ENCODE results near the gene POC1A.
A peak's percentile ranks its signal among the peaks of the same experiment; 100 is the strongest.

Gene POC1A

GRCh38 chr3:52197499-52197841 lies 43.2 kb upstream of the POC1A start:
- ChIA-PET CTCF (interaction anchor here (0.7 to 1.0 kb wide), 2 partner anchors 12 to 22 kb away, joined by 3 to 6 read pairs; no protein-coding TSS in a partner anchor), POLR2A (interaction anchor here (0.6 to 1.8 kb wide), 8 partner anchors 12 to 47 kb away, joined by 3 to 14 read pairs (median 4); partner anchors contain the start of genes POC1A and TWF2)
- DNase-seq (ENCODE audit: extremely low spot score): peak; percentile 25
- TF ChIP-seq LEF1 (IDR thresholded peaks at IDR 0.05; ENCODE audit: borderline replicate concordance) (no peak), NFRKB (IDR thresholded peaks at IDR 0.05) (no peak), CTBP1 (IDR thresholded peaks at IDR 0.05; ENCODE audit: borderline replicate concordance) (no peak), SUZ12 (IDR thresholded peaks at IDR 0.05) (no peak), FOXK2 (IDR thresholded peaks at IDR 0.05) (no peak), BHLHE40 (IDR thresholded peaks at IDR 0.05; ENCODE audit: borderline replicate concordance) (no peak), ZNF384 (IDR thresholded peaks at IDR 0.05) (no peak), SP1 (IDR thresholded peaks at IDR 0.05) (no peak)

- POLR2A ChIA-PET: interaction anchor here (0.6 to 1.8 kb wide), 8 partner anchors 12 to 47 kb away, joined by 3 to 14 read pairs (median 4); partner anchors contain the start of genes POC1A and TWF2
- no peak for DNase-seq (ENCODE audit: extremely low spot score)
- CTCF ChIA-PET: interaction anchor here (0.7 to 1.0 kb wide), 2 partner anchors 12 to 23 kb away, joined by 3 to 6 read pairs; no protein-coding TSS in a partner anchor
- TF ChIP-seq LEF1 (IDR thresholded peaks at IDR 0.05; ENCODE audit: borderline replicate concordance) (no peak), BHLHE40 (IDR thresholded peaks at IDR 0.05; ENCODE audit: borderline replicate concordance) (no peak)
Observed at GRCh38 chr3:52196977-52197376, 42.8 kb upstream of the POC1A start.

- ChIA-PET POLR2A (interaction anchor here (1.8 kb wide), 1 partner anchor 41 kb away, joined by 14 read pairs; the partner anchor contains the start of gene POC1A), CTCF (no interaction called here)
- TF ChIP-seq SP1 (IDR thresholded peaks at IDR 0.05) (no peak), TARDBP (IDR thresholded peaks at IDR 0.05) (no peak), L3MBTL2 (conservative IDR thresholded peaks at IDR 0.05) (no peak), CTBP1 (IDR thresholded peaks at IDR 0.05; ENCODE audit: borderline replicate concordance) (no peak), LEF1 (IDR thresholded peaks at IDR 0.05; ENCODE audit: borderline replicate concordance) (no peak), ELF4 (IDR thresholded peaks at IDR 0.05) (no peak), FOXK2 (IDR thresholded peaks at IDR 0.05) (no peak), PKNOX1 (IDR thresholded peaks at IDR 0.05) (no peak), HDGF (IDR thresholded peaks at IDR 0.05; ENCODE audit: borderline replicate concordance) (no peak), ZNF384 (IDR thresholded peaks at IDR 0.05) (no peak), SUZ12 (IDR thresholded peaks at IDR 0.05) (no peak), ARNT (IDR thresholded peaks at IDR 0.05) (no peak), FOXA1 (IDR thresholded peaks at IDR 0.05) (no peak), FOXM1 (IDR thresholded peaks at IDR 0.05; ENCODE audit: borderline replicate concordance) (no peak), BHLHE40 (IDR thresholded peaks at IDR 0.05; ENCODE audit: borderline replicate concordance) (no peak), NFRKB (IDR thresholded peaks at IDR 0.05) (no peak)
- no peak for DNase-seq (ENCODE audit: extremely low spot score)
Observed at GRCh38 chr3:52195823-52196331, 41.7 kb upstream of the POC1A start.

- TF ChIP-seq TARDBP (IDR thresholded peaks at IDR 0.05): no peak
- no peak for TF ChIP-seq PKNOX1 (IDR thresholded peaks at IDR 0.05)
- ChIA-PET CTCF (no interaction called here), POLR2A (no interaction called here)
- DNase-seq (ENCODE audit: extremely low spot score): no peak
Observed at GRCh38 chr3:52195291-52195597, 41.0 kb upstream of the POC1A start.

GRCh38 chr3:52194485-52195290 lies 40.5 kb upstream of the POC1A start:
- CTCF ChIA-PET: no interaction called here
- POLR2A ChIA-PET: no interaction called here
- TF ChIP-seq TARDBP (IDR thresholded peaks at IDR 0.05): no peak
- no peak for DNase-seq (ENCODE audit: extremely low spot score)

GRCh38 chr3:52193065-52193464 lies 38.8 kb upstream of the POC1A start:
- TF ChIP-seq BHLHE40 (IDR thresholded peaks at IDR 0.05; ENCODE audit: borderline replicate concordance) (no peak), SUZ12 (IDR thresholded peaks at IDR 0.05) (no peak), PKNOX1 (IDR thresholded peaks at IDR 0.05) (no peak), FOXM1 (IDR thresholded peaks at IDR 0.05; ENCODE audit: borderline replicate concordance) (no peak), SP1 (IDR thresholded peaks at IDR 0.05) (no peak), LEF1 (IDR thresholded peaks at IDR 0.05; ENCODE audit: borderline replicate concordance) (no peak), ELF4 (IDR thresholded peaks at IDR 0.05) (no peak), FOXK2 (IDR thresholded peaks at IDR 0.05) (no peak), ARNT (IDR thresholded peaks at IDR 0.05) (no peak), L3MBTL2 (conservative IDR thresholded peaks at IDR 0.05) (no peak), TARDBP (IDR thresholded peaks at IDR 0.05) (no peak), HDGF (IDR thresholded peaks at IDR 0.05; ENCODE audit: borderline replicate concordance) (no peak), ZNF384 (IDR thresholded peaks at IDR 0.05) (no peak), CTBP1 (IDR thresholded peaks at IDR 0.05; ENCODE audit: borderline replicate concordance) (no peak), FOXA1 (IDR thresholded peaks at IDR 0.05) (no peak)
- DNase-seq (ENCODE audit: extremely low spot score): no peak
- ChIA-PET POLR2A (interaction anchor here (0.7 to 0.8 kb wide), 2 partner anchors 38 kb away, joined by 3 read pairs; partner anchors contain the start of gene POC1A), CTCF (no interaction called here)

All from HEK293T (cell line).